K562 (cell line): ENCODE results near the gene PTX3. TPM values are rescaled to one million over a fixed set of nuclear protein-coding genes. Genes with fewer than 3 reads are reported as not detected.

ENCODE experiments used
- ARNT ChIP-seq, 2 experiments: fragments of 450-650 bp; IDR thresholded peaks; 2 replicates each; pipeline ENCODE4 v1.6.1; 2016; ENCODE audit warnings: mild to moderate bottlenecking in 1 of 2
- ATF2 ChIP-seq: sonication (generic); formaldehyde crosslinking; IDR thresholded peaks from 2 replicates; pipeline ENCODE4 v1.8.1; 2022; ENCODE audit warnings: missing genetic modification reagents
- BACH1 ChIP-seq: fragments of 200-800 bp; sonication (Bioruptor generic); IDR thresholded peaks from 2 replicates; pipeline ENCODE4 v1.6.1; 2016; ENCODE audit warnings: missing genetic modification characterization, missing compliant biosample characterization
- BCL6 ChIP-seq: fragments of 250-450 bp; sonication (Bioruptor Pico); IDR thresholded peaks from 2 replicates; pipeline ENCODE4 v1.4.0; 2020
- CBFB ChIP-seq: sonication (generic); formaldehyde crosslinking; IDR thresholded peaks from 2 replicates; pipeline ENCODE4 v1.4.0; 2020; ENCODE audit warnings: mild to moderate bottlenecking, missing genetic modification reagents
- FOXK2 ChIP-seq, 2 experiments: fragments of 450-650 bp; IDR thresholded peaks in 1 of 2; conservative IDR thresholded peaks in 1 of 2; 2 replicates each; pipeline ENCODE4 v1.6.1; 2016; ENCODE audit warnings: low read depth in 2 of 2, mild to moderate bottlenecking in 1 of 2
- MAFK ChIP-seq: IDR thresholded peaks from 2 replicates; pipeline ENCODE4 v1.6.1; 2011; ENCODE audit warnings: low read length, improper control_type of control experiment
- MBD2 ChIP-seq: sonication (generic); IDR thresholded peaks from 2 replicates; pipeline ENCODE4 v1.6.1; 2016; ENCODE audit warnings: low read depth, borderline replicate concordance
- MEIS2 ChIP-seq: fragments of 450-650 bp; IDR thresholded peaks from 2 replicates; pipeline ENCODE4 v1.6.1; 2014; ENCODE audit warnings: mild to moderate bottlenecking; ENCODE audit not compliant: partially characterized antibody
- NBN ChIP-seq: fragments of 450-650 bp; IDR thresholded peaks from 2 replicates; pipeline ENCODE4 v1.6.1; 2016; ENCODE audit warnings: low read depth, mild to moderate bottlenecking
- NFATC3 ChIP-seq: fragments of 450-650 bp; IDR thresholded peaks from 2 replicates; pipeline ENCODE4 v1.6.1; 2017; ENCODE audit warnings: mild to moderate bottlenecking
- NFE2 ChIP-seq: IDR thresholded peaks from 2 replicates; pipeline ENCODE4 v1.6.1; 2014; ENCODE audit warnings: antibody characterized with exemption, low read depth
- NFE2L1 ChIP-seq: fragments of 450-650 bp; IDR thresholded peaks from 2 replicates; pipeline ENCODE4 v1.6.1; 2016; ENCODE audit warnings: missing genetic modification characterization, low read depth, mild to moderate bottlenecking, missing compliant biosample characterization, moderate library complexity, borderline replicate concordance
- OTX1 ChIP-seq: fragments of 450-650 bp; formaldehyde crosslinking; IDR thresholded peaks from 2 replicates; pipeline ENCODE4 v1.4.0; 2022; ENCODE audit warnings: mild to moderate bottlenecking
- PHF8 ChIP-seq: fragments of 200-600 bp; sonication (generic); IDR thresholded peaks from 2 replicates; pipeline ENCODE4 v1.6.1; 2012; ENCODE audit warnings: mixed run types, mild to moderate bottlenecking, inconsistent platforms, low read length, moderate library complexity, borderline replicate concordance
- RBM34 ChIP-seq: fragments of 200-400 bp; formaldehyde crosslinking; IDR thresholded peaks from 2 replicates; pipeline ENCODE4 v1.6.1; 2018; ENCODE audit warnings: low read length, borderline replicate concordance; ENCODE audit not compliant: insufficient read depth
- TAL1 ChIP-seq: fragments of 450-650 bp; IDR thresholded peaks from 2 replicates; pipeline ENCODE4 v1.6.1; 2016; ENCODE audit warnings: mild to moderate bottlenecking
- TCFL5 ChIP-seq: fragments of 250-450 bp; sonication (Bioruptor Pico); conservative IDR thresholded peaks from 2 replicates; pipeline ENCODE4 v1.6.1; 2021; ENCODE audit warnings: mild to moderate bottlenecking, moderate library complexity, matching md5 sums
- ZBTB7A ChIP-seq: IDR thresholded peaks from 2 replicates; pipeline ENCODE4 v1.6.1; 2011; ENCODE audit warnings: low read depth, mild to moderate bottlenecking, low read length, moderate library complexity, borderline replicate concordance; ENCODE audit not compliant: control insufficient read depth
- ZNF146 ChIP-seq: IDR thresholded peaks from one replicate; pipeline ENCODE4 v1.6.1; 2018; ENCODE audit warnings: missing compliant biosample characterization; ENCODE audit not compliant: unreplicated experiment
- ZNF24 ChIP-seq: fragments of 450-650 bp; IDR thresholded peaks from 2 replicates; pipeline ENCODE4 v1.6.1; 2016
- ZNF316 ChIP-seq: fragments of 450-650 bp; IDR thresholded peaks from 2 replicates; pipeline ENCODE4 v1.6.1; 2016
- ZNF655 ChIP-seq: fragments of 250-450 bp; sonication (Bioruptor Pico); IDR thresholded peaks from 2 replicates; pipeline ENCODE4 v1.5.0; 2021
- ZNF699 ChIP-seq: fragments of 250-450 bp; sonication (Bioruptor Pico); IDR thresholded peaks from 2 replicates; pipeline ENCODE4 v1.8.0; 2021; ENCODE audit warnings: mild to moderate bottlenecking, moderate library complexity; ENCODE audit not compliant: insufficient replicate concordance
- polyA plus RNA-seq, 8 experiments: library from polyadenylated mRNA; depleted of rRNA in 4 of 8; stranded (reverse) in 5 of 8; unstranded in 3 of 8; fragments of >200 nt; fragmentation: Nextera tagmentation in 2 of 8; fragmentation: Illumina TruSeq in 1 of 8; extraction: Ambion mirVana in 2 of 8; extraction: Trizol in 1 of 8; gene quantifications; 2 replicates each; pipeline versions ENCODE4 v1.2.1 to v1.2.3, GENCODE V29; 2011 to 2014; ENCODE audit warnings: inconsistent platforms in 1 of 8, missing spikeins in 1 of 8
- total RNA-seq, 7 experiments: library from RNA; depleted of rRNA in 6 of 7; stranded (reverse); fragments of >200 nt in 6 of 7; fragmentation: Illumina TruSeq in 2 of 7; extraction: Trizol in 2 of 7; gene quantifications; 2 replicates each; pipeline versions ENCODE4 v1.2.1 to v1.2.3, GENCODE V29; 2011 to 2021; ENCODE audit warnings: low replicate concordance in 1 of 7
- TF ChIP-seq, protein P1 (sequence below): sonication (generic); formaldehyde crosslinking; IDR thresholded peaks from 2 replicates; pipeline ENCODE4 v1.8.0; 2022; ENCODE audit warnings: mild to moderate bottlenecking, missing genetic modification reagents

The PTX3 gene
- total and polyA plus RNA-seq, 9 of the 15 experiments (the other 6 are each of a cell fraction or from before 2014, with no cell fraction given) = 0.04 to 0.33 (median 0.15) TPM; not detected in 2

- TF ChIP-seq ZNF699 (no peak), MEIS2 (no peak), NFE2 (peak; percentile 83), NBN (no peak), ZNF655 (CRISPR knock-in tag) (no peak), BCL6 (CRISPR knock-in tag) (no peak), MBD2 (no peak), TAL1 (no peak), ARNT (IDR thresholded peaks at IDR 0.05) (no peak), MAFK (peak; percentile 23; the same call in 1 of the 2 replicates), NFATC3 (no peak), ZNF316 (peak; percentile 40; the same call in 1 of the 2 replicates), FOXK2 (conservative IDR thresholded peaks at IDR 0.05 in 1 of 2, IDR thresholded peaks at IDR 0.05 in 1 of 2; ENCODE audit: low read depth in 2 of 2) (no peak), ZNF146 (CRISPR knock-in tag) (no peak), TCFL5 (no peak), ZNF24 (no peak), ZBTB7A (no peak), CBFB (CRISPR knock-in tag) (no peak), BACH1 (tag) (no peak), ATF2 (CRISPR knock-in tag) (no peak), OTX1 (CRISPR knock-in tag) (no peak), RBM34 (no peak), NFE2L1 (tag) (peak; percentile 57; the same call in 1 of the 2 replicates), PHF8 (no peak)
- TF ChIP-seq, protein P1, sequence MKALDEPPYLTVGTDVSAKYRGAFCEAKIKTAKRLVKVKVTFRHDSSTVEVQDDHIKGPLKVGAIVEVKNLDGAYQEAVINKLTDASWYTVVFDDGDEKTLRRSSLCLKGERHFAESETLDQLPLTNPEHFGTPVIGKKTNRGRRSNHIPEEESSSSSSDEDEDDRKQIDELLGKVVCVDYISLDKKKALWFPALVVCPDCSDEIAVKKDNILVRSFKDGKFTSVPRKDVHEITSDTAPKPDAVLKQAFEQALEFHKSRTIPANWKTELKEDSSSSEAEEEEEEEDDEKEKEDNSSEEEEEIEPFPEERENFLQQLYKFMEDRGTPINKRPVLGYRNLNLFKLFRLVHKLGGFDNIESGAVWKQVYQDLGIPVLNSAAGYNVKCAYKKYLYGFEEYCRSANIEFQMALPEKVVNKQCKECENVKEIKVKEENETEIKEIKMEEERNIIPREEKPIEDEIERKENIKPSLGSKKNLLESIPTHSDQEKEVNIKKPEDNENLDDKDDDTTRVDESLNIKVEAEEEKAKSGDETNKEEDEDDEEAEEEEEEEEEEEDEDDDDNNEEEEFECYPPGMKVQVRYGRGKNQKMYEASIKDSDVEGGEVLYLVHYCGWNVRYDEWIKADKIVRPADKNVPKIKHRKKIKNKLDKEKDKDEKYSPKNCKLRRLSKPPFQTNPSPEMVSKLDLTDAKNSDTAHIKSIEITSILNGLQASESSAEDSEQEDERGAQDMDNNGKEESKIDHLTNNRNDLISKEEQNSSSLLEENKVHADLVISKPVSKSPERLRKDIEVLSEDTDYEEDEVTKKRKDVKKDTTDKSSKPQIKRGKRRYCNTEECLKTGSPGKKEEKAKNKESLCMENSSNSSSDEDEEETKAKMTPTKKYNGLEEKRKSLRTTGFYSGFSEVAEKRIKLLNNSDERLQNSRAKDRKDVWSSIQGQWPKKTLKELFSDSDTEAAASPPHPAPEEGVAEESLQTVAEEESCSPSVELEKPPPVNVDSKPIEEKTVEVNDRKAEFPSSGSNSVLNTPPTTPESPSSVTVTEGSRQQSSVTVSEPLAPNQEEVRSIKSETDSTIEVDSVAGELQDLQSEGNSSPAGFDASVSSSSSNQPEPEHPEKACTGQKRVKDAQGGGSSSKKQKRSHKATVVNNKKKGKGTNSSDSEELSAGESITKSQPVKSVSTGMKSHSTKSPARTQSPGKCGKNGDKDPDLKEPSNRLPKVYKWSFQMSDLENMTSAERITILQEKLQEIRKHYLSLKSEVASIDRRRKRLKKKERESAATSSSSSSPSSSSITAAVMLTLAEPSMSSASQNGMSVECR (CRISPR knock-in tag) = no peak
Measured at GRCh38 chr3:157398598-157398997, 38.1 kb upstream of the PTX3 start (continued).
